Stimulated activated CD4-positive, alpha-beta T cell treated with anti-CD3 and anti-CD28 coated beads, Interleukin-4, amount 100 ng/mL, for 4 hours (primary cell): ENCODE results near the gene CENPV.
A peak's percentile ranks its signal among the peaks of the same experiment; 100 is the strongest.

Source experiments
- DNase-seq, 2 experiments: peaks; one replicate each; pipeline ENCODE4 v3.0.0-alpha.2; 2020

The CENPV gene

DNA sequence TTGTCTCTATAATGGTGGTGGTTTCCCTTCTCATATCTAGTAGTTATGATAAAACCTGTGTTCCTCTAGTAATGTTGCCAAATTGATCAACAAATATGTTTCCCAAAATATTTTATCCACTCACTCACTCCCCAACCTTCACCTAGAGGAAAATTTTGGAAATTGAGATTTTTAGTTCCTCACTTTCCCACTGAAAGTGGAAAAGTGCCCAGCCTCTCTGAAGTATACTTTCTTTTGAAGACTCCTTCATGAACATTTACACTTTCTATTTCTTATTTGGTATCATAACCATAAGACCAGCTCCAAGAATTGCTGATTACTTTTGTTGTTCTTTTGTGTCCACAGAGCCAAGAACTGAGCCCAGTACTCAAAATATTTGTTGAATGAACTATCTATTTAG, 5.1 kb upstream of the CENPV start:
- no peak for DNase-seq

DNA sequence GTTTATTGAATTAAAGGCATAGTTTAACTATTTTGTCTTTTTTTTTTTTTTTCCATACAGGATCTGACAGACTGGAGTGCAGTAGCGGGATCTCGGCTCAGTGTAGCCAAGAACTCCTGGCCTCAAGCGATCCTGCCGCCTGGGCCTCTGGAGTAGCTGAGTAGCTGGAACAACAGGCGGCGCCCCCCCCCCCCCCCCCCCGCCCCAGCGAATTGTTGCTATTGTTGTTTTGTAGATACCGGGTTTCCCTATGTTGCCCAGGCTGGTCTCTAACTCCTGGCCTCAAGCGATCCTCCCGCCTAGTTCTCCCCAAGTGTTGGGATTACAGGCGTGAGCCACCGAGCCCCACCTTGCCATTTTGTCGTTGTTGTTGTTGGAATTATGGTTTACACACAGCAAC, 1.3 kb upstream of the CENPV start:
- DNase-seq = no peak

- DNase-seq = peak; percentile 29 to 38
Observed at GRCh38 chr17:16352667-16353316, 477 bp downstream of the CENPV start.

DNA sequence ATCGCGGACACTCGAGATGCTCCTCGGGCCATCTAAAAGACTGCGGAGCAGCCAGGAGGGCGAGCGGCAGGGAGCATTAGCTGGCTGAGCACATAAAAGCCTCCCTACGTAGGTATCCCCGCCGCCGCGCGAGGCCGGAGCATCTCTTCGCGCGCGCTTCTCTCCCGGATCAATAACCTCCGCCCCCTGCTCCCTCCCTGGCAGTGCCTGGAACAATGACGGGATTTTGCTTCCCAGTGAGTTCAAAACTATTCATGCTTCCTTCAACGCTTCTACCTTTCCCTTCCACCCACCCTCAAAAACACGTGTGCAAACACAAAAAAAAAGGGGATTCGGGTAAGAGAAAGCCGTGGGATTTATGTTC, 984 bp downstream of the CENPV start:
- DNase-seq = peak; percentile 9 to 42

DNA sequence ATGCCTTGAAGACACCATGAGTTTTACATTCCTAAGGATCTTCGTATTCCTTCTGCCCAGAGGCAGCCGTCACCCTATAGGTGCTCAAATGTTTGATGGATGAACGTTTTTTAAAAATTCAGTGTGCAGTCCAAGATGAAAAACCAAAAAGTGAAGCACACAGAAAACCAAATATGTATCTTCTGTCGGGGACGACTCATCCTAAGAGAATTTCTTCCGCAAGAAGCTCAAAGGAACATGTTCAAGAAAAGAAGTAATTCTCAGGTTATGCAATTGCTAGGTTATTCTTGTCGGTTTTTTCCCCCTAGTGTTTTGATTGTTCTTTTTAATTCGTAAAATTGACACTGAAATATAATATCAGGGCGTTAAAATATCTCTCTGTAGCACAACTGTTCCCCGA, 1.4 kb downstream of the CENPV start:
- no peak for DNase-seq

DNA sequence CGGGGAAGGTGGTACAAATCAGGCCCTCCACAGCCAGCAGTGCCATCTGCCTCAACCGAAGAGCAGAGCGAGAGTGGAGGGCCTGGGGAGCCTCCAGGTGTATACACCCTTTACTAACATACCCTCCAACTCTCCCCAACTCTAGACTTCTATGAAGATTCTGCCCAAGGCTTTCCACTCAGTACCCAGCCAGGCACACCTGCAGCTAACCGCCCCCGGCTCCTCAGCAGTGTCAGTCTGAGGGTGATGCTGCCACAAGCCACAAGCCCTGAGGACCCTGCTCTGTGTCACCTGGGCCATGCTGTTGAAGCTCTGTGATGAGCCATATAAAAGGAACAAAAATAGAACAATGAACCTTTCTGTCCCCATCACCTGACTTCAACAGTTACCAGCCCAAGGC, 3.8 kb downstream of the CENPV start:
- peak in 1 of 2 experiments; percentile 31 for DNase-seq

GRCh38 chr17:16348586-16348985, 4.7 kb downstream of the CENPV start:
- no peak for DNase-seq

DNA sequence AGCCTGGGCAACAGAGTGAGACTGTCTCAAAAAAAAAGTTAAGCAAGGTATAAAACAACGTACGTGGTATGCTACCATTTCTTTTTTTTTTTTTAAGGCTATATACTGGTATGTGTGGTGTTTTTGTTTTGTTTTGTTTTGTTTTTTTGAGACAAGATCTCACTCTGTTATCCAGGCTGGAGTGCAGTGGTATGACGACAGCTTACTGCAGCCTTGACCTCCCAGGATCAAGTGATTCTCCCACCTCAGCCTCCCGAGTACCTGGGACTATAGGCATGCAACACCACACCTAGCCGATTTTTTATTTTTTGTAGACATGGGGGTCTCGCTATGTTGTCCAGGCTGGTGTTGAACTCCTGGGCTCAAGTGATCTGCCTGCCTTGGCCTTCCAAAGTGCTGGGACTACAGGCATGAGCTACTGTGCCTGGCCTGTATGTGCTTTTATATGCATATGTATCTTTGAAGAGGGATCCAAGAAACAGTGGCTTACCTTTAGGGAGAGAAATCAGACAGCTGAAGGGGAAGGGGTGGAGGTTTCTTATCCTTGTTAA, 6.5 kb downstream of the CENPV start:
- DNase-seq = no peak

GRCh38 chr17:16345565-16345964, 7.7 kb downstream of the CENPV start:
- no peak for DNase-seq

GRCh38 chr17:16343569-16343968, 9.7 kb downstream of the CENPV start:
- no peak for DNase-seq

- DNase-seq = no peak
Observed at GRCh38 chr17:16342979-16343378, 10.3 kb downstream of the CENPV start.

GRCh38 chr17:16339959-16340358, 13.3 kb downstream of the CENPV start:
- no peak for DNase-seq

DNA sequence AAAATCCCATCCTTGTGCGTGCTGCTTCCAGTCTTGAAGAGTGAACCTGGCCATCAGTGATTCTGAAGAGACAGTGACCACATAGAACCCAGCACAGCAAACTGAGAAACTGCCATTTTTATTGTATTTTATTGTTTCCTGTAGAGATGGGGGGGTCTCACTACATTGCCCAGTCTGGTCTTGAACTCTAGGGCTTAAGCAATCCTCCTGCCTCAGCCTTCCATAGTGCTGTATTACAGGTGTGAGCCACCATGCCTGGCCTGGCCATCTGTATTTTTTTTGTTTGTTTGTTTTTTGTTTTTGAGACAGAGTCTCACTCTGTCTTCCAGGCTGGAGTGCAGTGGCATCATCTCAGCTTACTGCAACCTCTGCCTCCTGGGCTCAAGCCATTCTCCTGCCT, 13.9 kb downstream of the CENPV start:
- DNase-seq = no peak

- DNase-seq = no peak
Observed at GRCh38 chr17:16338391-16338790, 14.9 kb downstream of the CENPV start.

GRCh38 chr17:16329519-16330271, 23.6 kb downstream of the CENPV start:
- DNase-seq = no peak

DNA sequence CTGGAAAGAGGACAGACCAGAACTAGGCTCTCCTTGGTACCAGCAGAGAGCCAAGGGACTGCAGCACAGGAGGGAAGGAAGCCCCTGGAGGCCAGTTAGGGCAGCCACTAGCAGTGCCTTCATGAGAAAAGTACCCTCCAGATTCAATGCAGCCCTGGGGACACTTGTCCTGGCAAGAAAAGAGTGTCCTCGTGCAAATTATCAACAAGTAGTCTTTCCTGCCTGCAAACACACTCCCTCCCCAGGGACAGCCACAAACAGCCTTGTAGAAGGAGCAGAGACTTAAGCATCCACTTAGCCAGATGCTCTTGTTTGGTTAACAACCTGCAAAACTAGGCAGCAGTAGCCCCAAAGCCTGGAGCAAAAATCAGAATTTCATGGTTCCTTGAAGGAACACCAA, 24.3 kb downstream of the CENPV start:
- DNase-seq = no peak

GRCh38 chr17:16327018-16327417, 26.3 kb downstream of the CENPV start:
- DNase-seq = no peak

- DNase-seq = no peak
Observed at GRCh38 chr17:16325964-16326363, 27.3 kb downstream of the CENPV start.

- no peak for DNase-seq
Observed at GRCh38 chr17:16322636-16323035, 30.6 kb downstream of the CENPV start.

DNA sequence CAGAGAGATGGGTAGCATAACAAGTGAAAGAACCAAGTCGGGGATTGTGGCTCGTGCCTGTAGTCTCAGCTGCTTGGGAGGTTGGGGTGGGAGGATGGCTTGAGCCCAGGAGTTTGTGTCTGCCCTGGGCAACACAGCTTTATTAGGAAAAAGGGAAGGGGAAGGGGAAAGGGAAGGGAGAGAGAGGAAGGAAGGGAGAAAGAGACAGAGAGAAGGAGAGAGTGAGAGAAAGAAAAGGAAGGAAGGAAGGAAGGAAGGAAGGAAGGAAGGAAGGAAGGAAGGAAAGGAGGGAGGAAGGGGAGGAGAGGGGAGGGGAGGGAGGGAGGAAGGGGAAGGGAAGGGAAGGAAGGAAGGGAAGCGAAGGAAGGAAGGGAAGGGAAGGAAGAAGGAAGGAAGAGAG, 33.3 kb downstream of the CENPV start:
- DNase-seq = no peak

- DNase-seq = no peak
Observed at GRCh38 chr17:16314859-16315258, 38.4 kb downstream of the CENPV start.

DNA sequence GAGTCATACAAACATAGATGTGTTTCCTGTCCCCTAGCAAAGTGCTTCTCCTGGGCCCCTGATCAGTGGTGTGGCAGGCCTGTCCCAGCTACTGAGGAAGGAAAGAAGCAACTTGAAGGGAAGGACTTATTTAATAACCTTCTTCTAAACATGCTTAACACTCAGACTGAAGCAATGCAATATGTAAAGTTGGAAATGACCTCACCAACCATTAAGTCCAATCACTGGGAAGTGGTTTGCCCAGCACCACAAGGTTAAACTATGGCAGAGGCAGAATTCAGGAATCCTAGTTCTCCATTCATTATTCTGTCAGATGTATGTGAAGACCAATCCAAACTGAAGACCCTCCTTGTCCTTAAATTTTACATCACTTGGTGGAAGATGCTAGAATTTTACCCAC, 39.1 kb downstream of the CENPV start:
- DNase-seq = no peak

- no peak for DNase-seq
Observed at GRCh38 chr17:16313139-16314090, 39.9 kb downstream of the CENPV start.
